ENCODE measurements around the gene CTXN1.

- TF ChIP-seq POLR2A (IDR thresholded peaks at IDR 0.05): no peak
- TF ChIP-seq CTCF (IDR thresholded peaks at IDR 0.05): no peak
Measured at GRCh38 chr19:7921302-7921966, 4.5 kb downstream of the CTXN1 start.
